ENCODE data around the gene MED15. TPM values are rescaled to one million over a fixed set of nuclear protein-coding genes. Genes with fewer than 3 reads are reported as not detected.

MED15 gene
- total RNA-seq, 1 donor from 2014 or later, result 51.9 TPM

DNA sequence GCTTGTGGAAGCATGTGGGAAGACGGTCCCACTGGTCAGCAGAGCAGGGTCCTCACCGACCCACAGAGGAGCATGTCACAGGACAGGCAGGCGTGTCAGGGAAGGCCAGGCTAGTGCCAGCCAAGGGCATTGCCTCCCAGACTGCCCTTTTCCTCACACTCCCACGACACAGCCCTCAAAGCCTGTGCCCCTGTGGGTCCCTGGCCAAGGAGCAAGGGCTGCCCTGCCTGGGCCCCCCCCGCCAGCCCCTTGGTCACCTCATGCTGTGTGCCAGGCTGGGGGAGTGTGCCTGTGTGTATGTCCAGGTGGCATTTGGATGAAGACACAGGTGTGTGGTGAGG is 74.7 kb downstream of the MED15 start:
- TF ChIP-seq, protein P1, sequence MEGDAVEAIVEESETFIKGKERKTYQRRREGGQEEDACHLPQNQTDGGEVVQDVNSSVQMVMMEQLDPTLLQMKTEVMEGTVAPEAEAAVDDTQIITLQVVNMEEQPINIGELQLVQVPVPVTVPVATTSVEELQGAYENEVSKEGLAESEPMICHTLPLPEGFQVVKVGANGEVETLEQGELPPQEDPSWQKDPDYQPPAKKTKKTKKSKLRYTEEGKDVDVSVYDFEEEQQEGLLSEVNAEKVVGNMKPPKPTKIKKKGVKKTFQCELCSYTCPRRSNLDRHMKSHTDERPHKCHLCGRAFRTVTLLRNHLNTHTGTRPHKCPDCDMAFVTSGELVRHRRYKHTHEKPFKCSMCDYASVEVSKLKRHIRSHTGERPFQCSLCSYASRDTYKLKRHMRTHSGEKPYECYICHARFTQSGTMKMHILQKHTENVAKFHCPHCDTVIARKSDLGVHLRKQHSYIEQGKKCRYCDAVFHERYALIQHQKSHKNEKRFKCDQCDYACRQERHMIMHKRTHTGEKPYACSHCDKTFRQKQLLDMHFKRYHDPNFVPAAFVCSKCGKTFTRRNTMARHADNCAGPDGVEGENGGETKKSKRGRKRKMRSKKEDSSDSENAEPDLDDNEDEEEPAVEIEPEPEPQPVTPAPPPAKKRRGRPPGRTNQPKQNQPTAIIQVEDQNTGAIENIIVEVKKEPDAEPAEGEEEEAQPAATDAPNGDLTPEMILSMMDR (conservative IDR thresholded peaks at IDR 0.05; ENCODE audit: low read depth, low read length), result no peak
- H3K4me3 ChIP-seq (ENCODE audit: low read depth, low read length), result no peak overlapping the region
- no peak for DNase-seq (ENCODE audit: low read depth)

DNA sequence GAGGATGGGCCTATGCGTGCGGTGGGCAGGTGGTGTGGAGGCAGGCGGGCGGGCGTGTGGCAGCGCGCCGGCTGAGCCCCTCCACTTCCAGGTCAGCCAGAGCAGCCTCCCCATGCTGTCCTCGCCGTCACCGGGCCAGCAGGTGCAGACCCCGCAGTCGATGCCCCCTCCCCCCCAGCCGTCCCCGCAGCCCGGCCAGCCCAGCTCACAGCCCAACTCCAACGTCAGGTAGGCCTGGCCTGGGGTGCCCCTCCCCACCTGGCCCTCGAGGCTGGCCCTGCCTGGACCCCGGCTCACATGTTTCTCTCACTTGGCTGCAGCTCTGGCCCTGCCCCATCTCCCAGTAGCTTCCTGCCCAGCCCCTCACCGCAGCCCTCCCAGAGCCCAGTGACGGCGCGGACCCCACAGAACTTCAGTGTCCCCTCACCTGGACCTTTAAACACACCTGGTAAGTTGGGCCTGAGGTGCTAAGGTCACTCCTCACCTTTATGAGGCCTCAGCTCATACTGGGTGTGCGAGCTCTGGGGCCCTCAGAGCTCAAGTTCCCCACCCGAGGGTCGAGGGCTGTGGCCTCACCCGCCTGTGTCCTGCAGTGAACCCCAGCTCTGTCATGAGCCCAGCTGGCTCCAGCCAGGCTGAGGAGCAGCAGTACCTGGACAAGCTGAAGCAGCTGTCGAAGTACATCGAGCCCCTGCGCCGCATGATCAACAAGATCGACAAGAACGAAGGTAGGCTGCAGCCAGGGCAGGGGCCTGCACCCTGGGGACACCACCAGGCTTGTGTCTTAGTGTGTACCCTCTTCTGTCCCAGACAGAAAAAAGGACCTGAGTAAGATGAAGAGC is 75.3 kb downstream of the MED15 start:
- TF ChIP-seq, protein P1 (conservative IDR thresholded peaks at IDR 0.05; ENCODE audit: low read depth, low read length), result no peak
- no peak for DNase-seq (ENCODE audit: low read depth)

DNA sequence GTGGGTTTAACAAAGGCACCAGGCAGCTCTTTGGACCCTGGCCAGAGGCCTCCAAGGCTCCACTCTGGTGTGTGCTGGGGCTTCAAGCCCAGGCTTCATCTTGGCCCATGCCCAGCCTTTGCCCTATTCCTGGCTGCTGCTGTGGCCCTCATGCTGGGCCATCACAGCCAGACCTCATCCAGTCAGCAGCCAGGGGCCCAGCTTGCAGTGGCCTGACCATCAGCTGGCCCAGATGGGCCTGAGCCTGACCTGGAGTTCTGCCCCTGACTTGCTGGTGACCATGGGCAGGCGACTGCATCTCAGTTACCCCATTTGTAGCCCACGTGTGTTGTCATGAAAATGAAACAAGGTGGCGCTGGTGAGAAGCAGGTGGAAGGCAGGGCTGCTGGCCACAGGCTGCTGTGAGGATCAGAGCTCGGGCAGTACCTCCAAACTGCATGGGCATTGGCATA is 76.1 kb downstream of the MED15 start:
- TF ChIP-seq, protein P1 (conservative IDR thresholded peaks at IDR 0.05; ENCODE audit: low read depth, low read length), result peak; percentile 38
- H3K4me3 ChIP-seq (ENCODE audit: low read depth, low read length), result no peak overlapping the region
- DNase-seq (ENCODE audit: low read depth), result no peak

More for the DNA sequence above, 75.3 kb downstream of the MED15 start:
- H3K4me3 ChIP-seq (ENCODE audit: low read depth, low read length), result no peak overlapping the region

GRCh38 chr22:20584029-20584871 is 76.8 kb downstream of the MED15 start:
- TF ChIP-seq, protein P1 (conservative IDR thresholded peaks at IDR 0.05; ENCODE audit: low read depth, low read length), result no peak
- H3K4me3 ChIP-seq (ENCODE audit: low read depth, low read length), result no peak overlapping the region
- DNase-seq (ENCODE audit: low read depth), result no peak

GRCh38 chr22:20584872-20585638 is 77.6 kb downstream of the MED15 start:
- DNase-seq (ENCODE audit: low read depth), result no peak
- H3K4me3 ChIP-seq (ENCODE audit: low read depth, low read length), result no peak overlapping the region

More at GRCh38 chr22:20584872-20585638, 77.6 kb downstream of the MED15 start:
- TF ChIP-seq, protein P1 (conservative IDR thresholded peaks at IDR 0.05; ENCODE audit: low read depth, low read length), result no peak
